Suprapubic skin (tissue), 4 donors: ENCODE measurements around the gene TRIM28.

Source experiments
- CTCF ChIP-seq, 2 donors: fragments of 200-600 bp in 1 of 2; fragments of 450-650 bp in 1 of 2; sonication (generic) in 1 of 2; IDR thresholded peaks; one replicate each; pipeline ENCODE4 v1.5.1; 2016 to 2019; ENCODE audit warnings: antibody characterized with exemption in 2 of 2, mild to moderate bottlenecking in 1 of 2, moderate library complexity in 1 of 2
- POLR2A ChIP-seq, 2 donors: fragments of 450-650 bp; IDR thresholded peaks; one replicate each; pipeline ENCODE4 v1.6.1; 2017; ENCODE audit warnings: antibody characterized with exemption in 2 of 2, mild to moderate bottlenecking in 2 of 2, moderate library complexity in 2 of 2
- POLR2AphosphoS5 ChIP-seq, 3 donors: sonication (generic); formaldehyde crosslinking; IDR thresholded peaks; one replicate each; pipeline ENCODE4 v1.6.1; 2017; ENCODE audit warnings: antibody characterized with exemption in 3 of 3

GRCh38 chr19:58536852-58537798, 6.7 kb upstream of the TRIM28 start:
- no peak for TF ChIP-seq CTCF (IDR thresholded peaks at IDR 0.05)
- no peak for TF ChIP-seq POLR2A (IDR thresholded peaks at IDR 0.05)
- TF ChIP-seq POLR2AphosphoS5 (IDR thresholded peaks at IDR 0.05), result no peak
